ENCODE measurements around the gene SFRP2.

DNA sequence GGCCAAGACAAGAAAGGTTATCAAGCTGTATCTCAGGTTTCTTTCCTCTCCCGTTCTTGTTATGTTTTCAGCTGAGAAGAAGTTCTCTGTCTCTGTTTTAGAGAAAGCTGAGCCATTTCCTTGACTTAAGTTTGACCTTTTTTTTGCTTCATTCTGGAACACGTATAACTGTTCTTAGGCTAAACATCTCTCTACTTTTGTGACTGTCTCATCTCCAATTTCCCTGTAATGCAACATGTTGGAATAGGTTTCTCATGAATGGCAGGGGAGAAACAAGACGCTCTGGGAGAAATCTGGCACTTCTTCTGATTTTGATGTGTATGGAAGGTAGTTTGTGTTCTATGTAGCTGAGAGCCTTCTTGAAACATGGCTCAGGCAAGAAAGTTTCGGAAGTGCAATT is 36.2 kb upstream of the SFRP2 start:
- TF ChIP-seq CTCF (IDR thresholded peaks at IDR 0.05; ENCODE audit: low read depth, low read length) (no peak), MAX (IDR thresholded peaks at IDR 0.05; ENCODE audit: low read depth, low read length) (no peak), POLR2A (IDR thresholded peaks at IDR 0.05; ENCODE audit: extremely low read depth, insufficient read length) (no peak)
